BJ (cell line): Measurements from ENCODE around the gene CLECL1. TPM values are rescaled to one million over a fixed set of nuclear protein-coding genes. Genes with fewer than 3 reads are reported as not detected.

ENCODE experiments used
- CTCF ChIA-PET: fragments of 350-600 bp; formaldehyde crosslinking; extraction: SDS; loops from one replicate; lab custom pipeline; 2021; ENCODE audit warnings: antibody characterized with exemption, inconsistent platforms; lab: Yijun Ruan, JAX
- POLR2A ChIA-PET: fragments of 300-600 bp; sonication (Branson Sonifier 250); formaldehyde crosslinking; extraction: SDS; loops from one replicate; lab custom pipeline; 2021; ENCODE audit warnings: antibody characterized with exemption; lab: Charles Lee
- DNase-seq: peaks from one replicate; pipeline ENCODE4 v3.0.0-alpha.2; 2011; ENCODE audit warnings: low read depth
- H3K27me3 ChIP-seq: 2 replicates; pipeline ENCODE4 v1.6.0; 2011; ENCODE audit warnings: low read length; ENCODE audit not compliant: control insufficient read depth, insufficient read depth
- H3K36me3 ChIP-seq: 2 replicates; pipeline ENCODE4 v1.5.1; 2011; ENCODE audit warnings: low read length; ENCODE audit not compliant: control insufficient read depth, insufficient read depth
- H3K4me3 ChIP-seq: 2 replicates; pipeline ENCODE4 v1.5.1; 2011; ENCODE audit warnings: low read depth, mild to moderate bottlenecking, control low read depth, low read length
- polyA plus RNA-seq: library from polyadenylated mRNA; depleted of rRNA; stranded (reverse); fragments of >200 nt; gene quantifications from 2 replicates; pipeline ENCODE4 v1.2.3, GENCODE V29; 2011
- TF ChIP-seq, protein P1 (sequence below): IDR thresholded peaks from 2 replicates; pipeline ENCODE4 v1.5.1; 2011; ENCODE audit warnings: low read depth, mild to moderate bottlenecking, control low read depth, inconsistent platforms, low read length, moderate library complexity; ENCODE audit not compliant: insufficient read depth

Gene CLECL1
- polyA plus RNA-seq, 1 experiment = not detected

DNA sequence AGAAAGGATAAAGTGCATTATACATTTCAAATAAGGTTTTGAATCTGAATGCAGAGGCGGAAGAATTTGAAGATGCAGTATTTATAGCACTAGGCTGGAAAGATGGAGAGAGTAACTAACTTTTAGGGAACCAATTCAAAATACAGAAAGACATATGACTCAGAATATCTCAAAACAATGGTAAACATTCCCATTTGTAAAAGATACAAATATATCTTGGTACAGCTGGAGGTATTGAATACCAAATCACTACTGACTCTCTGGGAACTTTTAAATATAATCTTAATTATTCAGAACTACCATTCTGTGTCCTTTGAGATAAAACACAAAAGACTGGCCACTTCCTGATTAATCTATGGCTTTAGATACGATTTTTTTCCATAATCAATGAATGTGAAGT is 22.7 kb upstream of the CLECL1 start:
- no peak overlapping the region for H3K4me3 ChIP-seq
- TF ChIP-seq, protein P1, sequence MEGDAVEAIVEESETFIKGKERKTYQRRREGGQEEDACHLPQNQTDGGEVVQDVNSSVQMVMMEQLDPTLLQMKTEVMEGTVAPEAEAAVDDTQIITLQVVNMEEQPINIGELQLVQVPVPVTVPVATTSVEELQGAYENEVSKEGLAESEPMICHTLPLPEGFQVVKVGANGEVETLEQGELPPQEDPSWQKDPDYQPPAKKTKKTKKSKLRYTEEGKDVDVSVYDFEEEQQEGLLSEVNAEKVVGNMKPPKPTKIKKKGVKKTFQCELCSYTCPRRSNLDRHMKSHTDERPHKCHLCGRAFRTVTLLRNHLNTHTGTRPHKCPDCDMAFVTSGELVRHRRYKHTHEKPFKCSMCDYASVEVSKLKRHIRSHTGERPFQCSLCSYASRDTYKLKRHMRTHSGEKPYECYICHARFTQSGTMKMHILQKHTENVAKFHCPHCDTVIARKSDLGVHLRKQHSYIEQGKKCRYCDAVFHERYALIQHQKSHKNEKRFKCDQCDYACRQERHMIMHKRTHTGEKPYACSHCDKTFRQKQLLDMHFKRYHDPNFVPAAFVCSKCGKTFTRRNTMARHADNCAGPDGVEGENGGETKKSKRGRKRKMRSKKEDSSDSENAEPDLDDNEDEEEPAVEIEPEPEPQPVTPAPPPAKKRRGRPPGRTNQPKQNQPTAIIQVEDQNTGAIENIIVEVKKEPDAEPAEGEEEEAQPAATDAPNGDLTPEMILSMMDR = no peak
- H3K36me3 ChIP-seq = no peaks in the 10 kb centered on the region
- ChIA-PET CTCF (interaction anchor here (0.6 to 3.1 kb wide), 5 partner anchors 12 to 993 kb away, joined by 3 to 12 read pairs (median 3); no protein-coding TSS in a partner anchor), POLR2A (no interaction called here)
- no peaks in the 10 kb centered on the region for H3K27me3 ChIP-seq
- DNase-seq = no peak

DNA sequence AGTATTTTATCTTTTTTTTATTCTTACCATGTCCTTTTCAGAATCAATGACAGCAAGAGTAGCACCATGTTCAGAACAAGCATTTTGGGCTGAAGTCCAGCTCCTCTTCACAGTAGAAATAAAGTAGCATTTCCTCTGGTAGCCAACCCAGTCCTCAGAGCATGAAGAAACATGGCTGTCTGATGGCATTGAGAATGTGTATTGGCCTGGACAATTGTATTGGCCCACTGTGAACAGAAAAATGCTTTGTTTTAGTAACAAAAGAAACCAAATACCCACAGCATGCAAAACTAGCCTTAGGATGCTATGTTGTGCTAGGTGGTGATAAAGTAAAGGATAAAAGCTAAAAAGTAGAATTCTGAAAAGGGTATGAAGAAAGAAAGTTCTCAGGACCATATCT is 22.1 kb upstream of the CLECL1 start:
- POLR2A ChIA-PET = no interaction called here
- H3K36me3 ChIP-seq = no peaks in the 10 kb centered on the region
- H3K27me3 ChIP-seq = no peaks in the 10 kb centered on the region
- TF ChIP-seq, protein P1 = no peak
- CTCF ChIA-PET = interaction anchor here (0.7 to 3.1 kb wide), 4 partner anchors 11 to 99 kb away, joined by 3 to 12 read pairs (median 3); no protein-coding TSS in a partner anchor
- H3K4me3 ChIP-seq = no peak overlapping the region
- no peak for DNase-seq

GRCh38 chr12:9754099-9754927 is 21.4 kb upstream of the CLECL1 start:
- ChIA-PET CTCF (interaction anchor here (1.0 to 3.1 kb wide), 2 partner anchors 11 to 13 kb away, joined by 3 to 12 read pairs; no protein-coding TSS in a partner anchor), POLR2A (no interaction called here)
- no peaks in the 10 kb centered on the region for H3K36me3 ChIP-seq
- TF ChIP-seq, protein P1 = no peak
- H3K4me3 ChIP-seq = no peak overlapping the region
- DNase-seq = no peak
- no peaks in the 10 kb centered on the region for H3K27me3 ChIP-seq

DNA sequence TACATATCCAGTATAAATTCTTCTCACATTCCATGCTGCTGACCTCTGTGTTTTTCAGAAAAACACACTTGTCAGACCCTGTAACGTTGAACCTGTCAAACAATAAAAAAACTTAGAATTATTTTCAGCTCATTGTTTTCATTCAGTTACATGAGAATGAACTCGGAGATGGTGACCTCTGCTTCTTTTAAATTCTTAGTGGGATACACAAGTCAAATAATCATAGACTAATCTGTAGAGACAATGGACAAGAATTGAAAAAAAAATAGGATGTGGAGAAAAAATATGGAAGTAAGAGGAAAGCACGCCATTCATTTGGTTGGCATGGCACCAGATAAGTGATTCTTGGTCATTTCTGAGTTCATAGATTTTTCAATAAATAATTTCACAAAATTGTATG is 20.6 kb upstream of the CLECL1 start:
- CTCF ChIA-PET = interaction anchor here (3.1 kb wide), 1 partner anchor 10 kb away, joined by 12 read pairs; no protein-coding TSS in a partner anchor
- POLR2A ChIA-PET = no interaction called here
- TF ChIP-seq, protein P1 = no peak
- DNase-seq = no peak
- H3K36me3 ChIP-seq = no peaks in the 10 kb centered on the region
- H3K4me3 ChIP-seq = no peak overlapping the region
- no peaks in the 10 kb centered on the region for H3K27me3 ChIP-seq

GRCh38 chr12:9753073-9753472 is 20.2 kb upstream of the CLECL1 start:
- no peaks in the 10 kb centered on the region for H3K36me3 ChIP-seq
- H3K4me3 ChIP-seq = no peak overlapping the region
- POLR2A ChIA-PET = no interaction called here
- CTCF ChIA-PET = interaction anchor here (1.0 kb wide), 1 partner anchor 390 kb away, joined by 3 read pairs; no protein-coding TSS in a partner anchor
- H3K27me3 ChIP-seq = no peaks in the 10 kb centered on the region
- TF ChIP-seq, protein P1 = no peak
- no peak for DNase-seq
